ENCODE data around the gene HIRIP3.

GRCh38 chr16:29959293-29959692 lies 36.1 kb downstream of the HIRIP3 start:
- TF ChIP-seq ZNF274 (IDR thresholded peaks at IDR 0.05; ENCODE audit: low read depth, low read length): no peak
- no peak for TF ChIP-seq YY1 (IDR thresholded peaks at IDR 0.05; ENCODE audit: insufficient read depth, insufficient read length)

All from NT2/D1 (cell line).